SU-DHL-6 (cell line): ENCODE results near the gene CYSRT1.

Experiments used
- H2AFZ ChIP-seq: fragments of 200-600 bp; sonication (generic); 2 replicates; pipeline ENCODE4 v1.6.1; 2014; ENCODE audit warnings: low read depth, mild to moderate bottlenecking, moderate library complexity, mixed read lengths, antibody characterized with exemption, low read length; ENCODE audit not compliant: severe bottlenecking
- H3F3A ChIP-seq: fragments of 200-600 bp; shearing (Covaris generic); 2 replicates; pipeline ENCODE4 v1.6.0; 2016; ENCODE audit warnings: antibody characterized with exemption, mild to moderate bottlenecking; ENCODE audit not compliant: insufficient read depth
- H3K27ac ChIP-seq: fragments of 200-600 bp; sonication (generic); 2 replicates; pipeline ENCODE4 v1.5.1; 2016; ENCODE audit warnings: low read depth, mild to moderate bottlenecking, low read length, moderate library complexity, mixed read lengths
- H3K27me3 ChIP-seq: fragments of 200-600 bp; sonication (generic), shearing (Covaris generic); 2 replicates; pipeline ENCODE4 v1.6.0; 2014; ENCODE audit warnings: mild to moderate bottlenecking, low read length
- H3K36me3 ChIP-seq: fragments of 200-600 bp; sonication (generic); 2 replicates; pipeline ENCODE4 v1.6.1; 2014; ENCODE audit warnings: mild to moderate bottlenecking, low read length, mixed read lengths
- H3K4me2 ChIP-seq: fragments of 300-600, 200-600 bp; shearing (Covaris generic), sonication (generic); 2 replicates; pipeline ENCODE4 v1.6.0; 2014; ENCODE audit warnings: low read length, low read depth, mild to moderate bottlenecking; ENCODE audit not compliant: poor library complexity, severe bottlenecking
- H3K4me3 ChIP-seq: fragments of 200-600 bp; sonication (generic); 2 replicates; pipeline ENCODE4 v1.5.1; 2014; ENCODE audit warnings: antibody characterized with exemption, low read length, mild to moderate bottlenecking, mixed read lengths; ENCODE audit not compliant: insufficient read depth, poor library complexity, severe bottlenecking
- H3K79me2 ChIP-seq: fragments of 200-600 bp; sonication (generic); 2 replicates; pipeline ENCODE4 v1.6.1; 2014; ENCODE audit warnings: mild to moderate bottlenecking, low read length, moderate library complexity; ENCODE audit not compliant: insufficient read depth
- H3K9ac ChIP-seq: fragments of 200-600 bp; sonication (generic); 2 replicates; pipeline ENCODE4 v1.7.0; 2014; ENCODE audit warnings: mild to moderate bottlenecking, low read length
- H3K9me2 ChIP-seq: fragments of 200-600 bp; sonication (generic); replicated peaks from 2 replicates; pipeline ENCODE4 v1.6.1; 2014; ENCODE audit warnings: low read length; ENCODE audit not compliant: insufficient read depth
- H3K9me3 ChIP-seq: fragments of 200-600 bp; sonication (generic); 2 replicates; pipeline ENCODE4 v1.6.1; 2014; ENCODE audit warnings: low read length, mixed read lengths; ENCODE audit not compliant: insufficient read depth
- H4K20me1 ChIP-seq: fragments of 200-600 bp; sonication (generic); 2 replicates; pipeline ENCODE4 v1.6.1; 2014; ENCODE audit warnings: low read depth, mild to moderate bottlenecking, antibody characterized with exemption, low read length, moderate library complexity, mixed read lengths
- EZH2phosphoT487 ChIP-seq: fragments of 200-600 bp; sonication (generic), shearing (Covaris generic); conservative IDR thresholded peaks from 2 replicates; pipeline ENCODE4 v1.6.1; 2018; ENCODE audit warnings: mild to moderate bottlenecking, antibody characterized with exemption, low read length, moderate library complexity, mixed read lengths
- TF ChIP-seq, protein P1 (sequence below): fragments of 200-600 bp; sonication (generic); IDR thresholded peaks from one replicate; pipeline ENCODE4 v1.5.1; 2017; ENCODE audit warnings: antibody characterized with exemption, mild to moderate bottlenecking, low read length, moderate library complexity; ENCODE audit not compliant: insufficient read depth, poor library complexity, severe bottlenecking

CYSRT1 gene

DNA sequence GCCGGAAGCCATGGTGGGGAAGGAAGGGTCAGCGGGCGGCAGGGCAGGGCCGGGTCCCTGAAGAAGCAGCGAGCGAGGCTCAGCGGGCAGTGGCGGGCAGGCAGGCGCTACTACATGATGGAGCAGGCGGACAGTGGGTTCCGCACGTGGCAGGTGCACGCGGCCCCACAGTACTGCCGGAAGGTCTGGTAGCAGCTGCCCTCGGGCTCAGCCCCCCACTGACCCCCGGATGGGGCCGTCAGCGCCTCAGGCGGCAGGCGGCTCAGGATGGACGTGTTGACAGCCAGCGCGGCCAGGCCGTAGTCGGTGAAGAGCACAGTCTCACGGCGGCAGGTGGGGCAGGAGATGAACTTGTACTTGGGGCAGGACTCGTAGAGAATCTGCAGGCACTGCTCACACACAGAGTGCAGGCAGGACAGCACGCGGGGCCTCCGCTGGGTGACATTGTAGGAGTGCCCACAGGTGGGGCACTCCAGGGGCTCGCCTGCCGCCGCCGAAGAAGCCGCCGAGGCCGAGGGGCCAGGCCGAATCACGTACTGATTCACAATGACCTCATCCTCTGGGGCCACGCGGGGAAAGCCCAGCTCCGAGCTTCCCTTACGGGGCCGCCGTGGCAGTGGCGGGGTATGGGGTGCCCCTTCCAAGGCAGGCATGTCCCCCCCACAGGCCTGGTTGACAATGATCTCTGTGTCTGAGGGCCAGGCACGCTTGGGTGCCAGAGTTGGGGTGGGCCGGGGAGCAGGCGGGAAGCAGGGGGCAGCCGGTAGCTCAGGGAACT lies 4.5 kb upstream of the CYSRT1 start:
- Histone ChIP-seq H3K27me3 (no peaks in the 10 kb centered on the region), H3K9ac (no peak overlapping the region), H4K20me1 (no peaks in the 10 kb centered on the region), H3K4me3 (no peak overlapping the region), H3K36me3 (no peaks in the 10 kb centered on the region), H3K9me3 (no peaks in the 10 kb centered on the region), H3K4me2 (no peak overlapping the region), H2AFZ (no peak overlapping the region), H3K79me2 (no peaks in the 10 kb centered on the region), H3F3A (no peaks in the 10 kb centered on the region), H3K27ac (no peak overlapping the region), H3K9me2 (no peaks in the 10 kb centered on the region)
- no peak for TF ChIP-seq EZH2phosphoT487
- TF ChIP-seq, protein P1, sequence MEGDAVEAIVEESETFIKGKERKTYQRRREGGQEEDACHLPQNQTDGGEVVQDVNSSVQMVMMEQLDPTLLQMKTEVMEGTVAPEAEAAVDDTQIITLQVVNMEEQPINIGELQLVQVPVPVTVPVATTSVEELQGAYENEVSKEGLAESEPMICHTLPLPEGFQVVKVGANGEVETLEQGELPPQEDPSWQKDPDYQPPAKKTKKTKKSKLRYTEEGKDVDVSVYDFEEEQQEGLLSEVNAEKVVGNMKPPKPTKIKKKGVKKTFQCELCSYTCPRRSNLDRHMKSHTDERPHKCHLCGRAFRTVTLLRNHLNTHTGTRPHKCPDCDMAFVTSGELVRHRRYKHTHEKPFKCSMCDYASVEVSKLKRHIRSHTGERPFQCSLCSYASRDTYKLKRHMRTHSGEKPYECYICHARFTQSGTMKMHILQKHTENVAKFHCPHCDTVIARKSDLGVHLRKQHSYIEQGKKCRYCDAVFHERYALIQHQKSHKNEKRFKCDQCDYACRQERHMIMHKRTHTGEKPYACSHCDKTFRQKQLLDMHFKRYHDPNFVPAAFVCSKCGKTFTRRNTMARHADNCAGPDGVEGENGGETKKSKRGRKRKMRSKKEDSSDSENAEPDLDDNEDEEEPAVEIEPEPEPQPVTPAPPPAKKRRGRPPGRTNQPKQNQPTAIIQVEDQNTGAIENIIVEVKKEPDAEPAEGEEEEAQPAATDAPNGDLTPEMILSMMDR: no peak

DNA sequence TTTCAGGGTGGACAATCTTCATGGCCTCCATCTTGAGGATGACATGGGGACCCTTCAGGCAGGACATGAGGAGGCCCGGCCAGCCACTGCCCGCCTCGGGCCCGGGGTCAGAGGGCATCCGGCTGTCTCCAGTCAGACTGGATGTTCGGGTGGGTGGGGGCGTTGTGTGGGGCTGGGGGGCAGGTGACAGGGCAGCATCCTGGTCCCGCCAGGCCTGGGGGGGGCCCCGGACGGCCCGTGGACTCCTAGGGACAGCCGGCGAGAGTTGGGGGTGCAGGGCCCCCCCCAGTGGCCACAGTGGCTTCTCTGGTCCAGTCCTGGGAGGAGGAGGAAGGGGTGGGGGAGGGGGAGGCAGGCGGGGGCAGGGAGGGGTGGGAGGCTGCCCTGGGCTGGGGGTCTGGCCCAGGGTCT lies 3.9 kb upstream of the CYSRT1 start:
- no peaks in the 10 kb centered on the region for H3K9me3 ChIP-seq
- no peaks in the 10 kb centered on the region for H3K36me3 ChIP-seq
- no peaks in the 10 kb centered on the region for H3F3A ChIP-seq
- no peak overlapping the region for H3K4me2 ChIP-seq
- TF ChIP-seq, protein P1: no peak
- TF ChIP-seq EZH2phosphoT487: no peak
- H3K27me3 ChIP-seq: no peaks in the 10 kb centered on the region
- H3K9me2 ChIP-seq: no peaks in the 10 kb centered on the region
- H3K79me2 ChIP-seq: no peaks in the 10 kb centered on the region
- H3K9ac ChIP-seq: no peak overlapping the region
- H2AFZ ChIP-seq: no peak overlapping the region
- H4K20me1 ChIP-seq: no peaks in the 10 kb centered on the region
- no peak overlapping the region for H3K4me3 ChIP-seq
- no peak overlapping the region for H3K27ac ChIP-seq

DNA sequence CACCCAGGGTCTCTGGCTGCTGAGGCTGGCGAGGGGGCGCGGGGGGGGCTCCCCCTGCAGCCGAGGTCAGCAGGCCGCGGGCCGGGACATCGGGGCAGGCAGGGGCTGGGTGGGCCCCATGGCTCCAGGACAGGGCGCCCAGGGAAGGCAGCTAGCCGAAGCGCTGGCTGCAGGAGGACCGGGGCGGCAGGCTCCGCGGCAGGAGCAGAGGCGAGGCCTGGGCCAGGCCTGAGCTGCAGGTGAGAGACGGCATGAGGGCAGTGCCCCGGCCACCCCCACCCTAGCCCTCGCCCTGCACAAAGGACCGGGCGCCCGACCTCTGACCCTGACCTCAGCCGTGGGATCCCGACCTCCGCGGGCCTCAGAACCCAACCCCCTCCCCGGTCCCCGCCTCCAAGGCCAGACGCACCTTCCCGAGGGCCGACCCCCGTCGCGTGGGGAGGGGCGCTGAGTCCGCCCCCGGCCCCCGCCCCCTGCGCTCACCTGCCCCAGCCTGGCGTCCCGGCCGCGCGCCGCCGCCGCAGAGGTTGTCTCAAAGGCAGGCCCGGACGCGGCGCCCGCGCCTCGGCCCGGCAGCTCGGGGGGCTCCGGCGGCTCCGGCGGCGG lies 3.4 kb upstream of the CYSRT1 start:
- H2AFZ ChIP-seq: no peak overlapping the region
- no peaks in the 10 kb centered on the region for H3K36me3 ChIP-seq
- H3K9me3 ChIP-seq: no peaks in the 10 kb centered on the region
- TF ChIP-seq, protein P1: no peak
- no peak for TF ChIP-seq EZH2phosphoT487
- H3K79me2 ChIP-seq: no peaks in the 10 kb centered on the region
- H3K4me2 ChIP-seq: peak overlapping the region; percentile 43
- no peak overlapping the region for H3K27ac ChIP-seq
- peak overlapping the region; percentile 26 for H3K4me3 ChIP-seq
- no peaks in the 10 kb centered on the region for H3F3A ChIP-seq
- no peaks in the 10 kb centered on the region for H4K20me1 ChIP-seq
- H3K9me2 ChIP-seq: no peaks in the 10 kb centered on the region
- no peaks in the 10 kb centered on the region for H3K27me3 ChIP-seq
- no peak overlapping the region for H3K9ac ChIP-seq
